AML-193 (cell line): ENCODE data around the gene SH3RF3.

ENCODE experiments used
- DNase-seq, 2 experiments: peaks; one replicate each; lab custom pipeline; 2025; lab: John Stamatoyannopoulos, UW

SH3RF3 gene

DNA sequence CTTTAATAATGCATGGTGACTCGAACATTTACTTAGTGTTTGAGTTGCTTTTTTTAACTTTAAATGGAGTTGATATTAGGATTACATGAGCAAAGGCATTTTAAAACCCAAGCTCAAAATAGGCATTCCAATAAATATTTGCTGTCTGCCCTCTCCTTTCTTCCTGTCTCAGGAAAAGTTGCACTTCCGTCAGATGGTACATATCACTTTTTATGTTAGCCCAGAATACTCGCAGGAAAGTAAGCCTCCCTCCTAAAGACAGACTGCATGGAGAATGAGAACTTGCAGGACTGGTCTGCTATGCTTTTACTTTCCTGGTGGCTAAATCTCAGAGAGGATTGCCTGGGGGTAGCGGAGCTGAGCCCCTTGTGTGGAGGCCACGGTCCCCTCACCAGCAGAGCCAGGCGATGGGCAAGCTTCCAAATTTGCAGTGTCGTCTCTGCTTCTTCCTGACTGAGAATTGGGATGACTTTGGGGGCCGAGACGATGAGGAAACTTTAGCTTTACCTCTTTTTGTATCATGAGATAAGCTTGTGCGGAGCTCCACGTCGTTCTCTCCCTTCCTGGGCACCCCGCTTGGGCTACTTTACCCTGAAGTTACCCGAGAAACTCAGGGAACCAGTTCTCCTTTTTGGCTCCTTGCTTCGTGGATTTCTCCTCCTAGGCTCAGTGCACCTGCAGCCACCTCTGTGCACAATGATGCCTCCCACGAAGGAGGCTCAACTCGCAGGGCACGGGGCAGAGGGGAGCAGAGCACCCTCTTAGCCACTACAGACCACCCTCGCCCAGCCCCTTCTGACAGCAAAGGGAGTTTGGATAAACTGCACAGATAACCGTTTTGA lies 223.3 kb downstream of the SH3RF3 start:
- DNase-seq: no peak

DNA sequence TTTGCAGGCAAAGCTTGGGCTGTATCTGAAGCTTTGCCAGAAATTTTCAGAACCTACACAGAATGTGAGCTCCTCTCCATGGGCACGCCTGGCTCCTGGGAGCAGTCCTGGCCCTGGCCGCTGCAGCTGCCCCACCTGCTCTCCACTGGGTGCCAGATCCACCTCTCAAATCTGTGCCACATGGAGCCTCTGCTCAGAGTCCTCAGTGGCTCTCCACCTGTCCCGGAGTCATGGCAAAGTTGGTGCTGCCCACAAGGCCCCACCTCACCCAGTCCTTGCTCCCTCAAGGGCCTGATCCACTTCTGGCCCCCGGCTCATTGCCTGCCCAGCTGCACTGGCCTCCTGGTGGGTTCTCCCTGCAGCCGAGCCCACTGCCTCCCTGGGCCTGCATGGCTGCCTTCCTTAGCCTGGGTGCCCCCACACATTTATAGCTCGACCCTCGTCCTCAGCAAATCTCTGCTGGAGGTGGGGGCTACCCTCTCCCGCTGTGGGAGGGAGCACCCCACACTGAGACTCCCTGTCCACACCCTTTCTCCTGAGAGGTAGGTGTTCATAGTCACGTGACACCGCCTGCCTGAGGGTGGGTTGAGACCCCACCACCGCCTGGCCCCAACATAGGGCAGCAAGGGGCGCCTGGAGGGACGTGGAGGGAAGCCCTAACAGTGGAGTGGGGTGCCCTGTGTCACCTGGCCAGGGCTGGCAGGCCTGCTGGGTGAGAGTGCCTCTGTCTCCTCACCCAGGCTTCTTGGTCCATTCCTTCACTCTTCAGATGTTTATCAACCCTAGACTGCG lies 224.1 kb downstream of the SH3RF3 start:
- no peak for DNase-seq

DNA sequence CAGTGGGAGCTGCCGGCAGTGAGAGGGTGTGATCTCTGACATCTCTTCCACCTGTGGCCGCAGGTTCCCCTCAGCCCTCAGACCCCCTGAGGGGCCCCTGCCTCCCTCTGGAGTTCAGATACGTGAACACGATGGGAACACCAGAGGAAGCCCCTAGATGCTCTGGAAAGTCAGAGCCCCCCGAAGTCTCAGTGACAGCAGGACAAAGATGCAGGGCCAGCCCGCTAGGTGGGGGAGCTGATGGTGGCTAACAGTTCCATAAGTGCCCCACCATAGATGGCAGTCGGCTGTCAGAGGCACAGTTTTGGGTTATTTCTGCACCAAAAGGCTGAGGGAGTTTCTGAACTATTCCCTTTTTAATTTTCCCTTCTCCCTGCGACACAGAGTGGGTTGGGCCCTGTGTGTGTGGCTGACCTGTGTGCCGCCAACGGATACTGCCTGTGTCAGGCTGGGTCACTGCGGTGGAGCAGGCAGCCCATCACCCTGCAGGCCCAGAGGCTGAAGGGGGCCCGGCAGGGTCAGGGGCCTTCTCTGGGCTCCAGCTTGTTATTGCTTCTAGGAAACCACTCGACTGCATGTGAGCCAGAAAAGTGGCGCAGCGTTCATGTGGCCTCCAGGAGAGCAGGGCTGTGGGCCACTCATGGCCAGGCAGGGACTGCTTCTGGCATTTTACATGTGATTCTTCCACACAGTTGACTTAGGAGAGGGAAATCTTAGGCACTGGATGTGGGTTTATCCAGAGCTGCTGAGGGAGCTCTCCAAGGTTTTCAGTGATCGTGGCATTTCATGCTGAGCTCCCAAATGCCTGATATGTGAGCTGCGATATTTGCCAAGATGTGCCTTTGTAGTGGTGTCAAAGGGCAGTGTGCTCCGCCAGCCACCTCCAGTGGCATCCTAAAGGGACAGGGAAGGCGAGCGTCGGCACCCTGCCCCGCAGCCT lies 225.1 kb downstream of the SH3RF3 start:
- no peak for DNase-seq

DNA sequence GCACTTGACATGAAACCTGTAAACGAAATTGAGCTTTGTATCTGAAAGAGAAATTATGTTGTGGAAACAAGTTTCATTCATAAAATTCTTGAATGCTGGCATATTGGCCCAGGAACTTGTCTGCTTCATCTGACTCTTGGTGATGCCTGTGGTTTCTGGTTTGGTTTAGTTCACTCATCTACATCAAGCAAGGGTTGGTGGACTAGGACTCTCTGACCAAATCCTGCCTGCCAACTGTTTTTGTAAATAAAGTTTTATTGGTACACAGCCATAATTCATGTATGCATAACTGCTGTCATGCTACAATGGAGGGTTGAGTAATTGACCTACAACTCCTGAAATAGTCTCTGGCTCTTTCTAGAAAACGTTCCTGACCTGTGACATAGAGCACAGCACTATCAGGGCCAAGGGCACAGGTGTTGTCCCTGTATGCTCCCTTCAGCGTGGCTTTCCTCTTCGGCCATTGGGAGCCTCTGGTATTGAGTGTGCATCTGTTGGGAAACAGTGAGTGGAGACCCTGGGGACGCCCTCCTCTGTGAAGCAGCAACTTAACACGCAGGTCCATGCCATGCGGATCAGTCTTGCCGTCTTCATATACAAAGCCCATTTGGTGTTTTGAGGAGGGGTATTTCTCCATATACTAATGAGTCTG lies 226.3 kb downstream of the SH3RF3 start:
- DNase-seq: no peak

DNA sequence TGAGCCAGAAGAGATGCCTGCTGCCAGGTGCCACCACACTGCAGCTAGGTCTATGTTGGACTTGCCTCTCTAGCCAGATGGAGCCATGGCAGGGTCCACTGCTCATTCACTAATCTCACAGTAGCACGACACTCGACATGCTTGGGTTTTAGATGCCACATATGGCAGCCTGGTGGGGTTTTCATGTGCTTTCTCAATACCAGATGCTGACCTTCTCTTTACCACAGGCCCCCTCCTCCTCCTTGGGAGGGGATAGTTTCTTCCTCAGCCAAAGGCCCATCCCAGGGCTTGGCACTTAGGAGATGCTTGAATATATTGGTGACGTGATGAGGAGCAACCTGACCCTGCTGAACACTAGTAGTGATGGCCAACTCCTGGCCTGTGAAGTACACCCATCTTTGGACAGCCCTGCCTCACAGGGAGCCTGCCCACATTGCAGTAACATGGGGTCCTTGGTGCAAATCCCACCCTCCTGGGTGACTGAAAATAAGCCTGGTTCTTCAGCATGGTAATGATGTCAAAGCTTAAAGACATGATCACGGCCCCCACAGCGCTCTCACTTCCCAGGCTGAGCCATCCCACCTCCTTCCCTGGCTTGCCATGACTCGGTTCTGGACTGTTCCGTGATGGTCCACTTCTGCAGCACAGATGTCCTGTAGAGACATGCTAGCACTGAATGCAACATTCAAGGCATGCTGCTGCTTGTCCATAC lies 227.5 kb downstream of the SH3RF3 start:
- DNase-seq: no peak

DNA sequence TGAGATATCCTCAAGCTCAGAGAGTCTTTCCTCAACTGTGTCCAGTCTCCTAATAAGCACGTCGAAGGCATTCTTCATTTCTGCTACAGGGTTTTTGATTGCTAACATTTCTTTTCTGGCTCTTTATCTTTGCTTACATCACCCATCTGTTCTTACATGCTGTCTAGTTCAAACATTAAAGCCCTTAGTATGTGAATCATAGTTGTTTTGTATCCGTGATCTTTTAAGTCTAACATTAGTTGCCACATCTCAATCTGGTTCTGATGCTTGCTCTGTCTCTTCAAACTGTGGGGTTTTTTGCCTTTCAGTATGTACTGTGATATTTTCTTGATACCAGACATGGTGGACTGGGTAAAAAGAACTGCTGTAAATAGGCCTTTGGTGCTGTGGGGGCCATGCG lies 235.2 kb downstream of the SH3RF3 start:
- no peak for DNase-seq

DNA sequence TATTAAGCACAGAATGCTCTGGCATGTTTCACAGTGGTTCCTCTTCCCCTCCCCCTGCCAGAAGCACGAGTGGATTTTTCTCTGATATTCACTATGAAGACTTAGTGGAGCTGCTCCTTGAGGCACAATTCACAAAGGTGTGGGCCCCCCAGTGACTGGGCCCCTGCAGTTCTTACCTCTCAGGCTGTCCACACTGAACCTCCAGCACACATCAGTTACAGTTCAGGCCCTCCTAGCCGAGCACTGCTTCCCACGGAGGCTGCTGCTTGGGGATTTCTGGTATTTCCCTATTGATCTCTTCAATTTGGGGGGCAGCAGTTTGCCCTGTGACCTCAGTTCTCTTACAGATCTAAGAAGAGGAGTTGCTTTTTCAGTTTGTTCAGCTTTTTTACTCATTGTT lies 236.1 kb downstream of the SH3RF3 start:
- DNase-seq: no peak

DNA sequence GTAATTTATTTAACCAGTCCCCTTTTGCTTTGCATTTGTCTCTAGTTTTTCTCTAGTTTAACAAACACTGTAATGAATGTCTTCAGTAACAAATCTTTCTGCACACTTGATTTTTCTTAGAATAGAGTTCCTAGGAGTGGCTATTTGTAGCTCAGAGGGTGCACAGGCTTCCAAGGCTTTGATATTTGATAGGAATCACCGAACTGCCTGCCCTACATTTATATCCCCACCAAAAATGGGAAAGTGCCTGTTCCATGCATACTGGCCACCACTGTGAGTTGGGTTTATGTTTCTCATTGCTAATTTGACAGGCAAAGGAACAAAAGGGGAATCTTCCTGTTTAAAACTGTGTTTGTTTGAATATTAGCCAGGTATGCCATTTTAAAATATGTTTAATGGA lies 238.7 kb downstream of the SH3RF3 start:
- DNase-seq: no peak

DNA sequence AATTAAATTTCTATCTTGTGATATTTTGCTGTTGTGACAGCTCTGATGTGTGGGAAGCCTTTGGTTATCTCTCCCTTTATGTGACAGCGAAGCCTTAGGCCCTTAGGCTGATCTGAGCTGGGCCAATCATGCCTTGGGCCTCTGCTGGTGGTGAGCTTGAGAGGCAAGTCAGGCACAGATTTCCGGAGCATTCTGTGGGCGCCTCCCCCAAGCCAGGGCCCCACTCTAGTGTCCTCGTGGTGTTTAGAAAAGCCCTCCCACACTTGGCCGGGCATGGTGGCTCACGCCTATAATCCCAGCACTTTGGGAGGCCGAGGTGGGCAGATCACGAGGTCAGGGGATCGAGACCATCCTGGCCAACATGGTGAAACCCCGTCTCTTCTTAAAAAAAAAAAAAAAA lies 239.8 kb downstream of the SH3RF3 start:
- no peak for DNase-seq

DNA sequence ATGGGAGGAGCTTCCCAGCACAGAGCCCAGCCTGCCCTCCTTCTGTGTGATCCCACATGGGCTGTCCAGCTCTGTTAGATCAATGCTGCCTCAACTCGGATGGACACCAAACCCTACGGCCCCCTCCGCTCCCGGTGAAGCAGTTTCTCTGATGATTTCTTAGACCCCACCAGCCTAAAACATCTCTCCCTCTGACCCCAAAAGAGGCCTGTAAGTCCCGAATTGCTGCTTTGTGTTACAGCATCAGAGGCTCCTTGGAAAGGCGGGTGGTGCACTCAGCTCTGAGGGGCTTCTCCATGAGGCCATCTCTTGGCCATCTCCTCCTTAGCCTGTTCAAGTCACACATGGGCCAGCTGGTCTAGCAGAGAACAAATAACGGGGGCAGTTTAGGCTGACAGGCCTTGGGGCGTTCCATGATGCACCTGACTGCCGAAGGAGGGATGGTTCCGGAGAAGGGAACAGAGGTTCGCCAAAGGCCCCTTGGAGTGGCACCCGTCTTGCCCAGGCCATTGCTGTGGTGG lies 240.7 kb downstream of the SH3RF3 start:
- DNase-seq: no peak

DNA sequence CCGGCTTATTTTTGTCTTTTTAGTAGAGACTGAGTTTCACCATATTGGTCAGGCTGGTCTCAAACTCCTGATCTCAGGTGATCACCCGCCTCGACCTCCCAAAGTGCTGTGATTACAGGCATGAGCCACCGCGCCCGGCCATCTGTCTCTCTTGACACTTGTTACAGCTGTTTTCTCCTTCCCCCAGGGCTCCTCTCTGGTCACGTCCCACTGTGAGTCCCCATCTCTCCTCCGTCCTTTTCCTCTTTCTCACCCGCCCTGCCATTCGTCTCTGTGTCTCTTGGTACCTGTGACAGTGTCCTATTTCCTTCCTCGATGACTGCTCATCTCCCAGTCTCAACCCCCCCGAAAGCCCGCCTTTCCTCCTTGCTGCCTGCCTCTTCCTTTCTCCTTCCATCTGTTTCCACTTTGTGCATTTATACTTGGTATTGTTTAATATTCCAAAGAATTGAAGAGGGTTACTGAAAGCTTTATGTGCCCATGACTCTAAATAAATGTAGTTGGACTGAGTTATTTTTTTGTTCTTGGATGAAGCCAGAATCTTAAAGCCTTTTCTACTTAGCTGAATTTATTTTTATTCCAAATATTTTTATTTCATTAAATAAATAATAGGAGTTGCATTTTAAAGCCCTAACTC lies 241.5 kb downstream of the SH3RF3 start:
- DNase-seq: no peak

DNA sequence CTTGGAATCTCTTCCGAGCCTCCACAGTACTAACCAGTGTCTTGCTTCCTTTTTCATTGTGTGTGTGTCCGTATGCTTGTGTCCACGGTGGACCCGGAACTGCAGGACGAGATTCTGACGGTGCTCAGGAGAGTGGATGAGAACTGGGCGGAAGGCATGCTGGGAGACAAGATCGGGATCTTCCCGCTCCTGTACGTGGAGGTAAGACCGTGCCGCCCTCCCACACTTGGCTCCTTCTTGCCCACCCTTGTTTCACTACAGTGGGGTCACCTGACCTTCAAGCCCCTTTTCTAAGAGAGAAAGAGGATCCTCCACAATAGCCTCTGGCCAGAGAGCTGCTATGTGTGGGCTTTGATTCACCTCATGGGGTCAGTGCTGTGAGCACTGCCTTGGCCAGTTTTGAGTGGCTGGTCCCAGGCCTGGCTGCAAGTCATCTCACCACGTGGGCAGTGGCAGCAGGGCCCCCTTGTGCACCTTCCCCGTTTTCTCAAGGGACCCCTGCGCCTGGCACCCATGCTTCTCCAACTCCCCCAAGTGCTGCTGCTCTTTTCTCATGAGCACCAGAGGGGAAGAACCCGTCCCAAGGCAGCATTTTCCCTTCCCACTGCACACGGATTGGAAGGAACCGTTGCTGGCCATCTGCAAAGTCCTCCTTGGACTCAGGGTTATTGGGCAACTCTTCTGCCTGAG lies 242.6 kb downstream of the SH3RF3 start:
- DNase-seq: no peak

DNA sequence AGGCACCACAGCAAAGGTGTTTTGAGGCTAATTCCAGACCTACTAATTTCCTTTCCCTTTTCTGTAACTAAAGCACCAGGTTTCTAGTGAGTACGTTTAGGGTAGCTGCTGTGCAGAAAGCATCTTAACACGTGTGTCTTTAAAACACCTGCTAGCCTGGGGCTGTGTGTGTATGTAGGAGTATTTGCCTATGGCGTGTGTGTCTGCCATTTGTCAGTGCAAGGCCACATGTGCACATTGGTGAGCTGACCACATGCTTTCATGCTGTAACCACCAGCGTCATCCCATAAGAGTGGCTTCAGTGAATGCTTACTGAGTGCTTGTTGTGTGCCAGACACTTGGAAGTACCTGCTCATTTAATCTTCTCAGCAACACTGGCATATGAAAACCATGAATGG lies 243.2 kb downstream of the SH3RF3 start:
- DNase-seq: no peak

DNA sequence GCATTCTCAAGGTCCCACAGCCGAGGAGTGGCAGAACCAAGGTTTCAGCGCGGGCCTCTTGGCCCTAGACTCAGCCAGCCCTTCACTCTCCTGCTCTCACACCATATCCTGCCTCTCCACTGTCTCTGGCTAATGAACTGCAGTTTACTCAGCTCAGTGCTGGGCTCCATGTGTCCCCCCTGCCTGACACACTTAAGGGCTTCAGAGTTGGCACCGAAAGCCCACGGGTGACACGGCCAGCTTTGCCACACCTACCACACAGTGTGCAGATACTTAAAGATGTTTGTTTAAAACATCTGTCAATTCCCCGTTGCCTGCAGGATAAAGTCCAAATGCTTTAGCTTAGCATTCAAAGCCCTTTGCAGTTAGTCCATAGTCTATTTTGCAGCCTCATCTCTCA lies 243.6 kb downstream of the SH3RF3 start:
- DNase-seq: no peak

DNA sequence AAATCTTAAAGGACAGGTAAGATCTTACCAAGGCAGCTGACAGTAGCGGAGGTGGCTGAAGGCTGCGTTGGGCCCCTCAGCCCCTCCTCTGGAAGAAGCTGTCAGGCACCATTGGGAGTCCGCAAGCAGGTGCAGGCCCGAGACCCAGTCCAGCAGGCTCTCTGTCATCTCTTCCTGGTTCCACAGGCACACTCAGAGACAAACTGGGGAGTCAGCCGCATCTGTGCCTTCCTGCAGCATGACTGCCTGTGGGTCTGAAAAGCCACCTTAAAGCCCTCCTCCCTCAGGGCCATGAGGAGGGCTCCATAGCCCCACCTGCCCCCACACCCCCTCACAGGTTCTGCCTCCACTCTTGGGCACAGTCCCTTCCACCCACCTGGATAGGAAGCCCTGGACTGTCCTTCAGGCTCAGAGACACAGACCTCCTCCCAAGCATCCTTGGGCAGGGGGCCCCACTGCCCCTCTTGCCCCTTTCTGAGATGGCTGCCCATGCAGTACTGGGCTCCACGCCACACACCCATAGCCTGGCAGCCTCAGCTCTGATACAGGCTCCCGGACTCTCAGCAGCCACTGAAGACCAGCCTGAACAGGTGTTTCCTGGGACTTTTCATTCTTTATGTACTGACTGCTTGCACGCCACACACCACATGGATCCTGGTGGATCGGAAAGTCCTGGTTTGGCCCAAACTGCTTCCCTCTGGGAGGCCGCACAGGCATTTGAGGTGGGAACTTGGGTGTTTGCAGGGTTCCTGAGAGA lies 245.0 kb downstream of the SH3RF3 start:
- no peak for DNase-seq

DNA sequence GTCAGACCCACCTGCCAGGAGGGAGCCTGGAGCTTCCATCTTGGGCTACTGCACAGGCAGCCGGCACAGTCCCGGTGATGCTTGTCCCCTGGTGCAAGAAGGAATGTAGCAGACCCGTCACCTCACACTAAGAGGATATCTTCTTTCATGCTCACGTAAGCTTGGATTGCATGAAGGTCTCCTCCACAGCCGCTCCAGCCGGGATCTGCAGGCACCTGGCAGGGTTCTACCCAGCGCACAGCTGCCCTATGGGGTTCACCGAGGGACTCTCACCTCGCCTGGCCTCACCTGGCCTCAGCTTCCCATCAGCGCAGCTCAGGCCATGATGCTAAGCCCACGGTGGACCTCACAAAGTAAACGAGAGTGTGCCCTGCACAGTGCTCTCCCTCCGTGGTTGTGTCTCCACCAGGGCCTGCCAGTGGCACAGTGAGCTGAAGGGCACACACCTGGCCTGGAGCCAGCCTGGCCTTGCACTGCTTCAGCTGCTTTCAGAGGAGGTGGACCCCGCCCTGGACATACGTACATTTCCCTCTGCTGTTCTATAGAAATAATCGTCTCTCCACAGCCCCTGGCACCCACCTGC lies 245.6 kb downstream of the SH3RF3 start:
- no peak for DNase-seq

DNA sequence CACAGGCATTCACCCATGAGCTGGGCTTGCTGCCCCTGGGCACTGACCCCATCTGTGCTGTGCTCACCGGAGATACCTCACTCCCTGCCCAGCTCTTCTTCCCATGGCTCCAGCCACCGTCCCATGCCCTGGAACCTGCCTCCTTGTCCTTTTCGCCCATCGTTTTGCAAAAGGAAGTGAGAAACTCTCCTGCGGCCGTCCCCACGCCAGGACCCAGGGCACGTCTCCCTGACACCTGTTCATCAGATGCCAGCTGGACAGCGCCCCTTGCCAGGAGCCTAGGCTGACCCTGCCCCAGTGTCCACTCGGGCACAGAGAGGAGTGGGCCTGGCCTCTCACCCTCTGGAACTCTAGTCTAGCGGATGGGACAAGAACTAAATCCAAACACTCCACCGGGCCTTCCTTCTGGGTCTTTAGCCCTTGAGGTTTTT lies 246.1 kb downstream of the SH3RF3 start:
- DNase-seq: no peak

DNA sequence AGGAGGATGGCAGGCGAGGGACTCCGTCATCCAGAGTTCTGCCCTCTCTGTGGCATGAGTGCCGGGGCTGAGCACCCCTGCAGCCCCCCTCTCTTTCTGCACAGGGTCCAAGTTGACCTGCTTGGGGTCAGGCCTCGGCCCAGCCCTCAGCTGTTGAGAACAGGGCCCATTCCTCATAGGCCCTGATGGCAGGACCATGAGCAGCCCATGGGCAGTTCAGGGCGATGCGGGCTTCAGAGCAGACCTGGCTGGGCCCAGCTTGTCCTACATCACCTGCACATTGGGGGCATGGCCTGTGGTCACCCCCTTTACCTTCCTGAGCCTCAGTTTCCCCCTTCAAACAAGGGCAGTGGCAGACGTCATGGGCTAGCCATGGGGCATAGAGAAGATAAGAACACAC lies 246.7 kb downstream of the SH3RF3 start:
- DNase-seq: no peak

DNA sequence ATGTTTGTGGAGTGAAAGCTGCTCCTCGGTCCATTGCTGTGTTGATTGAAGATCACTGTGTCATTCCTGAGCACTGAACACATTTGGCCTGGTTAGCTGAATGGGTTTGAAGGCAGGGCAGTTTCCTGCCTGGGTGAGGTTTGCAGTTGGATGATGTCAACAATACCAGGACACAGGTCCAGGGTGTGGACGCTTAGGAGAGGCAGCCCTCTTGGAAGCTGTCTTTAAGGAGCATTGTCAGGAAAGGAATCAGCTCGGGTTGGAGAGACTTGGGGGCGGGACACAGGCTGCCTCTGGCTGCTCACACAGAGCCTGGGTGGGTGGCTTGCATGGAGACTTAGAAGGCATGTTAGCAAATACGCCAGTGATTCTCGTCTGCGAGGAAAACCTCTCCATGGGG lies 247.1 kb downstream of the SH3RF3 start:
- no peak for DNase-seq
